NCI-H345 treated with DMSO at 0.1 percent for 48 hours (cell line): ENCODE results near the gene RELL1.

Experiments used
- DNase-seq: peaks from one replicate; lab custom pipeline; 2025; ENCODE audit not compliant: unreplicated experiment; lab: John Stamatoyannopoulos, UW

The RELL1 gene

GRCh38 chr4:37686373-37687193 is at the start of gene RELL1:
Gene RELL1 (minus strand): TSS chr4:37686376. CDS start chr4:37686287, 89 bp downstream.
- peak; percentile 91 for DNase-seq

GRCh38 chr4:37735578-37735977 is 49.4 kb upstream of the RELL1 start:
- no peak for DNase-seq

- DNase-seq = no peak
Observed at GRCh38 chr4:37734989-37735388, 48.8 kb upstream of the RELL1 start.

- no peak for DNase-seq
Observed at GRCh38 chr4:37733240-37733867, 47.2 kb upstream of the RELL1 start.

- DNase-seq = no peak
Observed at GRCh38 chr4:37732526-37733186, 46.5 kb upstream of the RELL1 start.

- DNase-seq = no peak
Observed at GRCh38 chr4:37729649-37730004, 43.5 kb upstream of the RELL1 start.

- no peak for DNase-seq
Observed at GRCh38 chr4:37728064-37728463, 41.9 kb upstream of the RELL1 start.

- DNase-seq = no peak
Observed at GRCh38 chr4:37727635-37728034, 41.5 kb upstream of the RELL1 start.

- DNase-seq = no peak
Observed at GRCh38 chr4:37726666-37727065, 40.5 kb upstream of the RELL1 start.

GRCh38 chr4:37725718-37726117 is 39.5 kb upstream of the RELL1 start:
- DNase-seq = no peak

GRCh38 chr4:37723067-37723466 is 36.9 kb upstream of the RELL1 start:
- DNase-seq = no peak

GRCh38 chr4:37721995-37722638 is 35.9 kb upstream of the RELL1 start:
- no peak for DNase-seq

- DNase-seq = no peak
Observed at GRCh38 chr4:37719021-37719420, 32.8 kb upstream of the RELL1 start.

- no peak for DNase-seq
Observed at GRCh38 chr4:37717576-37717975, 31.4 kb upstream of the RELL1 start.

GRCh38 chr4:37715889-37716402 is 29.8 kb upstream of the RELL1 start:
- no peak for DNase-seq

- DNase-seq = no peak
Observed at GRCh38 chr4:37710491-37710890, 24.3 kb upstream of the RELL1 start.

- no peak for DNase-seq
Observed at GRCh38 chr4:37706032-37706431, 19.9 kb upstream of the RELL1 start.

GRCh38 chr4:37705571-37705970 is 19.4 kb upstream of the RELL1 start:
- no peak for DNase-seq

- DNase-seq = no peak
Observed at GRCh38 chr4:37699868-37700481, 13.8 kb upstream of the RELL1 start.

- DNase-seq = no peak
Observed at GRCh38 chr4:37697566-37697965, 11.4 kb upstream of the RELL1 start.
